GM23338 (cell line): ENCODE results near the gene OSBPL10. TPM values are rescaled to one million over a fixed set of nuclear protein-coding genes. Genes with fewer than 3 reads are reported as not detected.

Experiments used
- ATAC-seq: fragments of 200-7000 bp; cut with Tn5 transposase; 3 replicates; pipeline ENCODE4 v1.9.1; 2020
- DNase-seq: peaks from one replicate; pipeline ENCODE4 v3.0.0-alpha.2; 2015; ENCODE audit warnings: low spot score
- H2AFZ ChIP-seq: fragments of 200-600 bp; sonication (generic); 2 replicates; pipeline ENCODE4 v1.8.0; 2016; ENCODE audit warnings: antibody characterized with exemption, mild to moderate bottlenecking, moderate library complexity
- H3F3A ChIP-seq: fragments of 200-600 bp; sonication (generic); replicated peaks from 2 replicates; pipeline ENCODE4 v1.8.0; 2017; ENCODE audit warnings: antibody characterized with exemption, mixed run types, low read depth
- H3K27ac ChIP-seq: fragments of 200-600 bp; sonication (generic); 2 replicates; pipeline ENCODE4 v1.6.1; 2016; ENCODE audit warnings: low read depth
- H3K27me3 ChIP-seq: fragments of 200-600 bp; sonication (generic); 2 replicates; pipeline ENCODE4 v1.8.0; 2016; ENCODE audit warnings: mild to moderate bottlenecking, mixed run types, moderate library complexity; ENCODE audit not compliant: insufficient read depth
- H3K36me3 ChIP-seq: fragments of 200-600 bp; sonication (generic); 2 replicates; pipeline ENCODE4 v1.8.0; 2016; ENCODE audit warnings: mild to moderate bottlenecking; ENCODE audit not compliant: insufficient read depth
- H3K4me1 ChIP-seq: fragments of 200-600 bp; sonication (generic); 2 replicates; pipeline ENCODE4 v1.8.0; 2016; ENCODE audit warnings: mild to moderate bottlenecking, moderate library complexity; ENCODE audit not compliant: insufficient read depth
- H3K4me2 ChIP-seq: fragments of 200-600 bp; sonication (generic); 2 replicates; pipeline ENCODE4 v1.7.1; 2017; ENCODE audit warnings: mixed run types
- H3K4me3 ChIP-seq: fragments of 200-600 bp; sonication (generic); 2 replicates; pipeline ENCODE4 v1.6.1; 2016; ENCODE audit warnings: mixed run types
- H3K79me2 ChIP-seq: fragments of 200-600 bp; sonication (generic); replicated peaks from 2 replicates; pipeline ENCODE4 v1.8.0; 2017; ENCODE audit warnings: mild to moderate bottlenecking; ENCODE audit not compliant: insufficient read depth
- H3K9me2 ChIP-seq: fragments of 200-600 bp; sonication (generic); 2 replicates; pipeline ENCODE4 v1.8.0; 2017; ENCODE audit not compliant: insufficient read depth
- H4K20me1 ChIP-seq: fragments of 200-600 bp; sonication (generic); replicated peaks from 2 replicates; pipeline ENCODE4 v1.8.0; 2017; ENCODE audit warnings: mild to moderate bottlenecking; ENCODE audit not compliant: insufficient read depth
- H3K27ac Mint-ChIP-seq: 2 replicates; pipeline ENCODE4 v1.8.0; 2020; ENCODE audit warnings: inconsistent platforms, mild to moderate bottlenecking, moderate library complexity, mixed read lengths
- H3K27me3 Mint-ChIP-seq: 3 replicates; pipeline ENCODE4 v1.8.0; 2022; ENCODE audit warnings: low read depth, mild to moderate bottlenecking, moderate library complexity, mixed read lengths, inconsistent platforms; ENCODE audit not compliant: insufficient read depth, poor library complexity
- H3K36me3 Mint-ChIP-seq: 3 replicates; pipeline ENCODE4 v1.8.0; 2021; ENCODE audit warnings: low read depth, mild to moderate bottlenecking, inconsistent platforms, moderate library complexity, mixed read lengths
- H3K4me1 Mint-ChIP-seq: 3 replicates; pipeline ENCODE4 v1.8.0; 2020; ENCODE audit warnings: mild to moderate bottlenecking, inconsistent platforms, mixed read lengths
- H3K4me3 Mint-ChIP-seq: 3 replicates; pipeline ENCODE4 v1.8.0; 2021; ENCODE audit warnings: moderate library complexity, mild to moderate bottlenecking, inconsistent platforms, mixed read lengths
- H3K9me3 Mint-ChIP-seq: 3 replicates; pipeline ENCODE4 v1.8.0; 2020; ENCODE audit warnings: moderate library complexity, mild to moderate bottlenecking, inconsistent platforms, mixed read lengths
- CREB1 ChIP-seq: fragments of 250-450 bp; sonication (Bioruptor Pico); IDR thresholded peaks from 2 replicates; pipeline ENCODE4 v1.5.0; 2020; ENCODE audit warnings: low read depth, mild to moderate bottlenecking, moderate library complexity
- EZH2phosphoT487 ChIP-seq: fragments of 200-600 bp; sonication (generic); IDR thresholded peaks from one replicate; pipeline ENCODE4 v1.8.1; 2018; ENCODE audit warnings: antibody characterized with exemption; ENCODE audit not compliant: unreplicated experiment
- NANOG ChIP-seq: IDR thresholded peaks from 2 replicates; pipeline ENCODE4 v1.6.1; 2016; ENCODE audit warnings: antibody characterized with exemption, borderline replicate concordance
- POLR2AphosphoS5 ChIP-seq: IDR thresholded peaks from 2 replicates; pipeline ENCODE4 v1.6.1; 2016; ENCODE audit warnings: antibody characterized with exemption, low read depth
- REST ChIP-seq: IDR thresholded peaks from one replicate; pipeline ENCODE4 v1.6.1; 2018; ENCODE audit warnings: antibody characterized with exemption; ENCODE audit not compliant: unreplicated experiment
- STAT1 ChIP-seq: IDR thresholded peaks from one replicate; pipeline ENCODE4 v1.6.1; 2016; ENCODE audit warnings: antibody characterized with exemption; ENCODE audit not compliant: unreplicated experiment
- ZNF114 ChIP-seq: fragments of 250-450 bp; sonication (Bioruptor Pico); IDR thresholded peaks from 2 replicates; pipeline ENCODE4 v1.5.0; 2020; ENCODE audit warnings: mild to moderate bottlenecking, moderate library complexity
- ZNF331 ChIP-seq: fragments of 250-450 bp; sonication (Bioruptor Pico); IDR thresholded peaks from 2 replicates; pipeline ENCODE4 v1.5.0; 2020; ENCODE audit warnings: low read depth, mild to moderate bottlenecking, moderate library complexity
- polyA plus RNA-seq: library from polyadenylated mRNA; unstranded; fragments of >200 nt; fragmentation: Nextera tagmentation; extraction: Ambion mirVana; gene quantifications from 2 replicates; pipeline ENCODE4 v1.2.1, GENCODE V29; 2016
- total RNA-seq: library from RNA; depleted of rRNA; stranded (reverse); fragments of >200 nt; shearing (Covaris generic); gene quantifications from 2 replicates; pipeline ENCODE4 v1.2.3, GENCODE V29; 2014
- TF ChIP-seq, protein P1 (sequence below): IDR thresholded peaks from 2 replicates; pipeline ENCODE4 v1.6.1; 2016; ENCODE audit warnings: antibody characterized with exemption
- TF ChIP-seq, protein P2 (sequence below): fragments of 250-450 bp; sonication (Bioruptor Pico); IDR thresholded peaks from 2 replicates; pipeline ENCODE4 v1.5.0; 2020; ENCODE audit warnings: mild to moderate bottlenecking, moderate library complexity

The OSBPL10 gene
- total and polyA plus RNA-seq, 2 experiments from 2014 or later: 23.8 to 149 TPM

- no peak for TF ChIP-seq REST
Observed at GRCh38 chr3:31740397-31740796, 240.7 kb downstream of the OSBPL10 start (continued).

DNA sequence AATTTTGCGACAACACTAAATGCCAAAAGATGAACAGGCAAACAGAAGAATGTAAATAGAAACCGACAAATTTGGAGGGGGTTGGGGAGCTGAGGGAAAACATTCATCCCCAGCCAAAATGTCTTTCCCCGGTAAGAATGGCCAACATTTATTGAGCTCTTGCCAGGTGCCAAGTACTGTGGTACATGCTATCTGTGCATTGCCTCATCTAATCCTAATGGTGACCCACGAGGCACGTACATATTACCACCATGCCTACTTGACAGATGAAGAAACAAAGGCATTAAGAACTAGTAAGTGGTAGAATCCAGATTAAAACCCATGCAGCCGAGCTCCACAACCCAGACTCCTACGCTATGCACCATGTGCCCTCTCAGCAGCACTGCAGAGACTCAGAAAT is 242.7 kb downstream of the OSBPL10 start:
- no peaks in the 10 kb centered on the region; the same call in 1 of the 2 replicates for H4K20me1 ChIP-seq
- TF ChIP-seq NANOG: no peak
- no peak for TF ChIP-seq ZNF331 (CRISPR knock-in tag)
- no peak for TF ChIP-seq STAT1
- no peak for TF ChIP-seq EZH2phosphoT487
- TF ChIP-seq, protein P1, sequence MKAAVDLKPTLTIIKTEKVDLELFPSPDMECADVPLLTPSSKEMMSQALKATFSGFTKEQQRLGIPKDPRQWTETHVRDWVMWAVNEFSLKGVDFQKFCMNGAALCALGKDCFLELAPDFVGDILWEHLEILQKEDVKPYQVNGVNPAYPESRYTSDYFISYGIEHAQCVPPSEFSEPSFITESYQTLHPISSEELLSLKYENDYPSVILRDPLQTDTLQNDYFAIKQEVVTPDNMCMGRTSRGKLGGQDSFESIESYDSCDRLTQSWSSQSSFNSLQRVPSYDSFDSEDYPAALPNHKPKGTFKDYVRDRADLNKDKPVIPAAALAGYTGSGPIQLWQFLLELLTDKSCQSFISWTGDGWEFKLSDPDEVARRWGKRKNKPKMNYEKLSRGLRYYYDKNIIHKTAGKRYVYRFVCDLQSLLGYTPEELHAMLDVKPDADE: no peak
- TF ChIP-seq REST: no peak
- TF ChIP-seq ZNF114 (CRISPR knock-in tag): no peak
- TF ChIP-seq CREB1 (CRISPR knock-in tag): no peak
- TF ChIP-seq POLR2AphosphoS5: no peak
- TF ChIP-seq, protein P2, sequence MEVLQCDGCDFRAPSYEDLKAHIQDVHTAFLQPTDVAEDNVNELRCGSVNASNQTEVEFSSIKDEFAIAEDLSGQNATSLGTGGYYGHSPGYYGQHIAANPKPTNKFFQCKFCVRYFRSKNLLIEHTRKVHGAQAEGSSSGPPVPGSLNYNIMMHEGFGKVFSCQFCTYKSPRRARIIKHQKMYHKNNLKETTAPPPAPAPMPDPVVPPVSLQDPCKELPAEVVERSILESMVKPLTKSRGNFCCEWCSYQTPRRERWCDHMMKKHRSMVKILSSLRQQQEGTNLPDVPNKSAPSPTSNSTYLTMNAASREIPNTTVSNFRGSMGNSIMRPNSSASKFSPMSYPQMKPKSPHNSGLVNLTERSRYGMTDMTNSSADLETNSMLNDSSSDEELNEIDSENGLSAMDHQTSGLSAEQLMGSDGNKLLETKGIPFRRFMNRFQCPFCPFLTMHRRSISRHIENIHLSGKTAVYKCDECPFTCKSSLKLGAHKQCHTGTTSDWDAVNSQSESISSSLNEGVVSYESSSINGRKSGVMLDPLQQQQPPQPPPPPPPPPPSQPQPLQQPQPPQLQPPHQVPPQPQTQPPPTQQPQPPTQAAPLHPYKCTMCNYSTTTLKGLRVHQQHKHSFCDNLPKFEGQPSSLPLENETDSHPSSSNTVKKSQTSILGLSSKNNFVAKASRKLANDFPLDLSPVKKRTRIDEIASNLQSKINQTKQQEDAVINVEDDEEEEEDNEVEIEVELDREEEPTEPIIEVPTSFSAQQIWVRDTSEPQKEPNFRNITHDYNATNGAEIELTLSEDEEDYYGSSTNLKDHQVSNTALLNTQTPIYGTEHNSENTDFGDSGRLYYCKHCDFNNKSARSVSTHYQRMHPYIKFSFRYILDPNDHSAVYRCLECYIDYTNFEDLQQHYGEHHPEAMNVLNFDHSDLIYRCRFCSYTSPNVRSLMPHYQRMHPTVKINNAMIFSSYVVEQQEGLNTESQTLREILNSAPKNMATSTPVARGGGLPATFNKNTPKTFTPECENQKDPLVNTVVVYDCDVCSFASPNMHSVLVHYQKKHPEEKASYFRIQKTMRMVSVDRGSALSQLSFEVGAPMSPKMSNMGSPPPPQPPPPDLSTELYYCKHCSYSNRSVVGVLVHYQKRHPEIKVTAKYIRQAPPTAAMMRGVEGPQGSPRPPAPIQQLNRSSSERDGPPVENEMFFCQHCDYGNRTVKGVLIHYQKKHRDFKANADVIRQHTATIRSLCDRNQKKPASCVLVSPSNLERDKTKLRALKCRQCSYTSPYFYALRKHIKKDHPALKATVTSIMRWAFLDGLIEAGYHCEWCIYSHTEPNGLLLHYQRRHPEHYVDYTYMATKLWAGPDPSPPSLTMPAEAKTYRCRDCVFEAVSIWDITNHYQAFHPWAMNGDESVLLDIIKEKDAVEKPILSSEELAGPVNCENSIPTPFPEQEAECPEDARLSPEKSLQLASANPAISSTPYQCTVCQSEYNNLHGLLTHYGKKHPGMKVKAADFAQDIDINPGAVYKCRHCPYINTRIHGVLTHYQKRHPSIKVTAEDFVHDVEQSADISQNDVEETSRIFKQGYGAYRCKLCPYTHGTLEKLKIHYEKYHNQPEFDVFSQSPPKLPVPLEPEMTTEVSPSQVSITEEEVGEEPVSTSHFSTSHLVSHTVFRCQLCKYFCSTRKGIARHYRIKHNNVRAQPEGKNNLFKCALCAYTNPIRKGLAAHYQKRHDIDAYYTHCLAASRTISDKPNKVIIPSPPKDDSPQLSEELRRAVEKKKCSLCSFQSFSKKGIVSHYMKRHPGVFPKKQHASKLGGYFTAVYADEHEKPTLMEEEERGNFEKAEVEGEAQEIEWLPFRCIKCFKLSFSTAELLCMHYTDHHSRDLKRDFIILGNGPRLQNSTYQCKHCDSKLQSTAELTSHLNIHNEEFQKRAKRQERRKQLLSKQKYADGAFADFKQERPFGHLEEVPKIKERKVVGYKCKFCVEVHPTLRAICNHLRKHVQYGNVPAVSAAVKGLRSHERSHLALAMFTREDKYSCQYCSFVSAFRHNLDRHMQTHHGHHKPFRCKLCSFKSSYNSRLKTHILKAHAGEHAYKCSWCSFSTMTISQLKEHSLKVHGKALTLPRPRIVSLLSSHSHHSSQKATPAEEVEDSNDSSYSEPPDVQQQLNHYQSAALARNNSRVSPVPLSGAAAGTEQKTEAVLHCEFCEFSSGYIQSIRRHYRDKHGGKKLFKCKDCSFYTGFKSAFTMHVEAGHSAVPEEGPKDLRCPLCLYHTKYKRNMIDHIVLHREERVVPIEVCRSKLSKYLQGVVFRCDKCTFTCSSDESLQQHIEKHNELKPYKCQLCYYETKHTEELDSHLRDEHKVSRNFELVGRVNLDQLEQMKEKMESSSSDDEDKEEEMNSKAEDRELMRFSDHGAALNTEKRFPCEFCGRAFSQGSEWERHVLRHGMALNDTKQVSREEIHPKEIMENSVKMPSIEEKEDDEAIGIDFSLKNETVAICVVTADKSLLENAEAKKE: no peak
- no peaks in the 10 kb centered on the region for H3F3A ChIP-seq
- no peaks in the 10 kb centered on the region for H3K27me3 Mint-ChIP-seq
- peaks cover 5% of the 10 kb centered on the region; the same call in 1 of the 2 replicates for H3K4me1 ChIP-seq
- no peak for ATAC-seq
- no peak overlapping the region for H3K4me3 ChIP-seq
- H2AFZ ChIP-seq: no peak overlapping the region
- H3K9me2 ChIP-seq: no peaks in the 10 kb centered on the region
- DNase-seq: no peak
- H3K4me1 Mint-ChIP-seq: peaks cover 26% of the 10 kb centered on the region
- no peak overlapping the region for H3K4me2 ChIP-seq
- H3K27ac Mint-ChIP-seq: no peak overlapping the region
- H3K36me3 ChIP-seq: no peaks in the 10 kb centered on the region
- no peak overlapping the region for H3K27ac ChIP-seq
- peaks cover 35% of the 10 kb centered on the region for H3K79me2 ChIP-seq
- H3K9me3 Mint-ChIP-seq: no peaks in the 10 kb centered on the region
- H3K4me3 Mint-ChIP-seq: no peak overlapping the region
- peaks cover 16% of the 10 kb centered on the region; the same call in 2 of the 3 replicates for H3K36me3 Mint-ChIP-seq
- H3K27me3 ChIP-seq: no peaks in the 10 kb centered on the region
